ENCODE measurements around the gene DGCR2.

DNA sequence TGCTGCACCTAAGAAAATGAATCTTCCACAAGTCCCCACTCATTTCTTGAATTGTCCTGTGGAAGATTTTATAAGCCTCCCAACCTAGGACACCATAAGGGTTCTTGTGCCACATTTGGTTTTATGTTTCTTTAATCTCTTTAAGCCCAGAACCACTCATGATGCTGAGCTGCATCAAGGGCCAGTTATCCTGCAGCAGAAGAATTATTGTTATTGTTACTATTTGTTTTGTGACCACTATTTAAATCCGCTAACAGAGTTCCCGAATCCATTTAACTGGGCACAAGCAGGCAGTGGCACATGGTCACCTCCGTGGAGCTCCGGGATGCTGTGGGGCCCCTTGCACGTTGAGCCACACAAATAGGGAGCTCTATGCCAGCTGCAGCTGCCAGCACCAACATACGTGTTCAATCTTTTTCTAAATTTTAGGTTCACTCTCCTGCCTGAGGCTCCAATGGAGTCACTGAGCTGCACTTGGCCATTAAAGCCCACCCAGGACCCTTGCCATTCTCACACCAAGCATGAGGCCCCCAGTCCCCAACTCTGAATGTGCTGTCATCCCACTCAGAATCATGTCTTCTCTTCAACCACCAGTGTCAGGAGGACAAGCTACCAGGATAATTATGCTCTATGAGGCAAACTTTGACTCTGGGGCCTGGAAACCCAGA, 60.6 kb downstream of the DGCR2 start:
- TF ChIP-seq ARNT (IDR thresholded peaks at IDR 0.05) = no peak
- TF ChIP-seq FOXK2 (IDR thresholded peaks at IDR 0.05) = no peak
- TF ChIP-seq TARDBP (IDR thresholded peaks at IDR 0.05) = no peak
- TF ChIP-seq NFRKB (IDR thresholded peaks at IDR 0.05) = no peak

Measured in HEK293T (cell line).